ENCODE measurements around the gene CCT6B. TPM values are rescaled to one million over a fixed set of nuclear protein-coding genes. Genes with fewer than 3 reads are reported as not detected.

The CCT6B gene
- total and polyA plus RNA-seq, 2 of the 4 experiments (the other 2 are of a cell fraction) = 0.72 to 1.1 TPM

GRCh38 chr17:34991606-34992005, 30.3 kb upstream of the CCT6B start:
- Histone ChIP-seq H4K91ac (ENCODE audit: insufficient read depth, low read depth, low read length) (no peak overlapping the region), H3K9ac (ENCODE audit: low read depth, low read length) (no peak overlapping the region), H2AFZ (replicated peaks; ENCODE audit: low read length, poor library complexity) (no peak overlapping the region), H3K18ac (ENCODE audit: low read depth, low read length) (no peak overlapping the region), H2BK5ac (ENCODE audit: low read depth, low read length, poor library complexity, severe bottlenecking) (no peak overlapping the region), H3K9me1 (ENCODE audit: insufficient read depth, low read length) (peaks cover 10% of the 10 kb centered on the region), H3K27me3 (ENCODE audit: control insufficient read depth, insufficient read depth, low read length) (no peaks in the 10 kb centered on the region), H4K20me1 (ENCODE audit: insufficient read depth, low read length) (no peaks in the 10 kb centered on the region), H4K8ac (ENCODE audit: low read depth in 2 of 2, low read length in 2 of 2) (no peak overlapping the region), H2BK120ac (ENCODE audit: low read depth, low read length) (no peak overlapping the region), H4K5ac (ENCODE audit: low read depth, low read length) (no peak overlapping the region), H3K27ac (ENCODE audit: insufficient read depth, low read length) (no peak overlapping the region), H3K4me3 (ENCODE audit: insufficient read depth, low read depth, low read length) (no peak overlapping the region), H3K36me3 (ENCODE audit: control insufficient read depth, insufficient read depth, low read length) (peaks cover 46% of the 10 kb centered on the region), H2AK9ac (replicated peaks; ENCODE audit: low read depth, low read length, poor library complexity) (no peak overlapping the region), H3K14ac (replicated peaks; ENCODE audit: low read depth, low read length) (no peak overlapping the region), H3K9me3 (ENCODE audit: control insufficient read depth, insufficient read depth, low read length) (no peaks in the 10 kb centered on the region), H3K23ac (ENCODE audit: low read depth, low read length) (no peak overlapping the region), H2BK20ac (ENCODE audit: low read depth, low read length) (no peak overlapping the region), H3K56ac (ENCODE audit: extremely low read depth, insufficient read depth, low read length) (no peak overlapping the region), H3K79me1 (ENCODE audit: low read depth in 1 of 2, low read length in 2 of 2) (peaks cover 7 to 13% of the 10 kb centered on the region in 2 experiments; a peak in 3 of 4 replicates), H3K4ac (ENCODE audit: low read depth, low read length) (no peak overlapping the region), H3K4me2 (ENCODE audit: low read depth, low read length) (no peak overlapping the region), H2BK15ac (ENCODE audit: low read depth, low read length) (no peak overlapping the region), H2AK5ac (ENCODE audit: low read depth, low read length) (no peak overlapping the region), H3K4me1 (ENCODE audit: control insufficient read depth, insufficient read depth, low read length) (0 out of 2 replicates have a peak, but pooled peaks cover 1% of the 10 kb centered on the region)
- TF ChIP-seq RCOR1 (IDR thresholded peaks at IDR 0.05; ENCODE audit: insufficient replicate concordance, low read length) (no peak), MXI1 (IDR thresholded peaks at IDR 0.05; ENCODE audit: borderline replicate concordance, low read depth, low read length) (no peak), FOS (IDR thresholded peaks at IDR 0.05; ENCODE audit: low read depth, low read length) (no peak), CHD1 (IDR thresholded peaks at IDR 0.05; ENCODE audit: low read depth, low read length) (no peak), NFE2L2 (IDR thresholded peaks at IDR 0.05; ENCODE audit: low read depth, low read length) (no peak), CTCF (conservative IDR thresholded peaks at IDR 0.05; ENCODE audit: low read depth, low read length) (no peak), POLR2A (IDR thresholded peaks at IDR 0.05; ENCODE audit: low read depth, low read length) (no peak), ELK1 (IDR thresholded peaks at IDR 0.05; ENCODE audit: borderline replicate concordance, low read depth, low read length) (no peak), RFX5 (IDR thresholded peaks at IDR 0.05; ENCODE audit: low read depth, low read length) (no peak), BHLHE40 (IDR thresholded peaks at IDR 0.05; ENCODE audit: low read depth, low read length) (no peak), MAZ (IDR thresholded peaks at IDR 0.05; ENCODE audit: borderline replicate concordance, low read depth, low read length) (no peak), MAFK (IDR thresholded peaks at IDR 0.05; ENCODE audit: low read depth, low read length) (no peak), RAD21 (IDR thresholded peaks at IDR 0.05; ENCODE audit: low read length) (no peak), USF2 (IDR thresholded peaks at IDR 0.05; ENCODE audit: low read depth, low read length) (no peak), SMC3 (IDR thresholded peaks at IDR 0.05; ENCODE audit: low read depth, low read length) (no peak), CEBPB (IDR thresholded peaks at IDR 0.05; ENCODE audit: low read depth, low read length) (no peak)
- no CpG with 5 or more reads among the region's 3 CpGs for WGBS, 2 experiments (ENCODE audit: extremely low coverage in 2 of 2, insufficient read length in 1 of 2)
- intact Hi-C loops (cut with micrococcal nuclease) (loop anchor here (10.0 kb wide), 1 partner anchor 553 kb away; no protein-coding TSS in a partner anchor), dilution Hi-C loops (cut with HindIII; ENCODE audit: low sequenced_read_pairs, unreplicated experiment) (no loop called here), in situ Hi-C loops (cut with MboI; ENCODE audit: low sequenced_read_pairs) (loop anchor here (25.0 kb wide), 1 partner anchor 596 kb away; the partner anchor contains the start of genes AP2B1 and PEX12)
- POLR2A ChIA-PET (ENCODE audit: unreplicated experiment) = no interaction called here
- DNase-seq (no peak), ATAC-seq (ENCODE audit: low read depth) (no peak)
- CTCF ChIA-PET = interaction anchor here (0.6 to 1.6 kb wide), 2 partner anchors 10 to 98 kb away, joined by 3 to 4 read pairs; no protein-coding TSS in a partner anchor
- BruUV-seq (replicated peaks) = no TSS peak

Measured in IMR-90 (cell line).